Osteoblast (primary cell): ENCODE results near the gene MUC3A. TPM values are rescaled to one million over a fixed set of nuclear protein-coding genes. Genes with fewer than 3 reads are reported as not detected.

Experiments used
- DNase-seq: peaks from one replicate; pipeline ENCODE4 v3.0.0; 2011; ENCODE audit warnings: low spot score, mixed read lengths; ENCODE audit not compliant: insufficient read length; ENCODE audit errors: missing footprints
- H2AFZ ChIP-seq: 2 replicates; pipeline ENCODE4 v1.6.0; 2011; ENCODE audit warnings: mild to moderate bottlenecking, low read length
- H3K27ac ChIP-seq: 2 replicates; pipeline ENCODE4 v1.5.1; 2011; ENCODE audit warnings: mild to moderate bottlenecking, low read depth, low read length, moderate library complexity
- H3K27me3 ChIP-seq: 2 replicates; pipeline ENCODE4 v1.6.0; 2012; ENCODE audit warnings: mild to moderate bottlenecking, control low read depth, inconsistent platforms, low read length, moderate library complexity; ENCODE audit not compliant: insufficient read depth
- H3K36me3 ChIP-seq: 2 replicates; pipeline ENCODE4 v1.5.1; 2011; ENCODE audit warnings: mild to moderate bottlenecking, low read length, control low read depth, moderate library complexity; ENCODE audit not compliant: insufficient read depth
- H3K4me1 ChIP-seq: 2 replicates; pipeline ENCODE4 v1.5.1; 2011; ENCODE audit warnings: mild to moderate bottlenecking, low read length, control low read depth, moderate library complexity; ENCODE audit not compliant: insufficient read depth
- H3K4me2 ChIP-seq: 2 replicates; pipeline ENCODE4 v1.6.0; 2011; ENCODE audit warnings: mild to moderate bottlenecking, low read length; ENCODE audit not compliant: insufficient read depth
- H3K4me3 ChIP-seq: fragments of 200-600 bp; sonication (generic); 3 replicates; pipeline ENCODE4 v1.5.1; 2012; ENCODE audit warnings: mild to moderate bottlenecking, low read length, inconsistent platforms; ENCODE audit not compliant: insufficient read depth
- H3K79me2 ChIP-seq: 2 replicates; pipeline ENCODE4 v1.6.0; 2012; ENCODE audit warnings: mild to moderate bottlenecking, low read length, control low read depth, inconsistent platforms; ENCODE audit not compliant: insufficient read depth
- H3K9me3 ChIP-seq: 2 replicates; pipeline ENCODE4 v1.5.1; 2011; ENCODE audit warnings: low read depth, low read length, control low read depth
- H4K20me1 ChIP-seq: 2 replicates; pipeline ENCODE4 v1.6.0; 2012; ENCODE audit warnings: mild to moderate bottlenecking, low read length, control low read depth; ENCODE audit not compliant: insufficient read depth
- CTCF ChIP-seq: IDR thresholded peaks from 2 replicates; pipeline ENCODE4 v1.5.1; 2011; ENCODE audit warnings: mild to moderate bottlenecking, low read depth, low read length, moderate library complexity; ENCODE audit errors: extremely low read depth
- total RNA-seq: library from RNA; depleted of rRNA; stranded (reverse); fragments of >200 nt; gene quantifications from 2 replicates; pipeline ENCODE4 v1.2.3, GENCODE V29; 2012

Gene MUC3A
- total RNA-seq, 1 donor, result not detected

- no peak for TF ChIP-seq CTCF
These were observed 18.7 kb downstream of the MUC3A start for GRCh38 chr7:100968031-100968430.

GRCh38 chr7:100968650-100969049 lies 19.3 kb downstream of the MUC3A start:
- DNase-seq, result peak; percentile 83
- Histone ChIP-seq H3K27me3 (peaks cover 66% of the 10 kb centered on the region), H3K4me2 (no peak overlapping the region), H4K20me1 (peaks cover 12% of the 10 kb centered on the region), H3K4me3 (no peak overlapping the region), H3K4me1 (no peaks in the 10 kb centered on the region), H3K27ac (no peak overlapping the region), H3K36me3 (no peaks in the 10 kb centered on the region), H3K79me2 (no peaks in the 10 kb centered on the region), H2AFZ (no peak overlapping the region), H3K9me3 (no peaks in the 10 kb centered on the region)
- no peak for TF ChIP-seq CTCF

More at GRCh38 chr7:100968031-100968430, 18.7 kb downstream of the MUC3A start:
- no peaks in the 10 kb centered on the region for H3K79me2 ChIP-seq
- H3K4me1 ChIP-seq, result no peaks in the 10 kb centered on the region
- no peaks in the 10 kb centered on the region for H3K36me3 ChIP-seq
- H3K4me2 ChIP-seq, result no peak overlapping the region
- peak; percentile 84 for DNase-seq
- no peaks in the 10 kb centered on the region for H3K9me3 ChIP-seq
- no peak overlapping the region for H2AFZ ChIP-seq
- H3K27ac ChIP-seq, result no peak overlapping the region
- peaks cover 69% of the 10 kb centered on the region for H3K27me3 ChIP-seq
- no peak overlapping the region for H3K4me3 ChIP-seq
- peaks cover 12% of the 10 kb centered on the region for H4K20me1 ChIP-seq

- peaks cover 64% of the 10 kb centered on the region for H3K27me3 ChIP-seq
- H3K4me2 ChIP-seq, result no peak within 1 kb of the TSS
- H3K4me1 ChIP-seq, result no peaks in the 10 kb centered on the region
- no peaks in the 10 kb centered on the region for H3K36me3 ChIP-seq
- peaks cover 12% of the 10 kb centered on the region for H4K20me1 ChIP-seq
- H3K9me3 ChIP-seq, result no peaks in the 10 kb centered on the region
- no peak for DNase-seq
- H2AFZ ChIP-seq, result no peak within 1 kb of the TSS
- H3K27ac ChIP-seq, result no peak within 1 kb of the TSS
- TF ChIP-seq CTCF, result no peak
- no peak within 1 kb of the TSS for H3K4me3 ChIP-seq
- no peaks in the 10 kb centered on the region for H3K79me2 ChIP-seq
These were observed 19.8 kb downstream of the MUC3A start, which contains the start of gene MUC12 for GRCh38 chr7:100969066-100969615. MUC12 (plus strand) TSS chr7:100969565; CDS start chr7:100969623, 58 bp downstream.

- Histone ChIP-seq H3K4me3 (no peak overlapping the region), H3K27me3 (peaks cover 43% of the 10 kb centered on the region), H4K20me1 (peaks cover 9% of the 10 kb centered on the region), H3K9me3 (peaks cover 8% of the 10 kb centered on the region), H2AFZ (no peak overlapping the region), H3K27ac (no peak overlapping the region), H3K4me1 (no peaks in the 10 kb centered on the region), H3K4me2 (no peak overlapping the region), H3K36me3 (no peaks in the 10 kb centered on the region), H3K79me2 (no peaks in the 10 kb centered on the region)
- no peak for TF ChIP-seq CTCF
- DNase-seq, result peak; percentile 80
These were observed 22.0 kb downstream of the MUC3A start for GRCh38 chr7:100971111-100972001.
